Measurements from ENCODE around the gene P3H2.

P3H2 gene

GRCh38 chr3:189921770-189922169 lies 198.9 kb downstream of the P3H2 start:
- Mint-ChIP-seq H3K27me3 (peaks cover 1% of the 10 kb centered on the region), H3K4me1 (no peaks in the 10 kb centered on the region), H3K9me3 (no peaks in the 10 kb centered on the region), H3K27ac (ENCODE audit: low read depth) (no peak overlapping the region), H3K36me3 (ENCODE audit: insufficient read depth) (no peaks in the 10 kb centered on the region), H3K4me3 (no peak overlapping the region)
- no peak for ATAC-seq (replicated peaks; ENCODE audit: extremely low read depth, poor library complexity, severe bottlenecking)
- DNase-seq (ENCODE audit: low spot score in 2 of 2), result no peak

GRCh38 chr3:189914799-189915198 lies 205.9 kb downstream of the P3H2 start:
- Mint-ChIP-seq H3K4me1 (no peaks in the 10 kb centered on the region), H3K27ac (ENCODE audit: low read depth) (no peak overlapping the region), H3K9me3 (no peaks in the 10 kb centered on the region), H3K27me3 (peaks cover 17% of the 10 kb centered on the region), H3K36me3 (ENCODE audit: insufficient read depth) (no peaks in the 10 kb centered on the region), H3K4me3 (no peak overlapping the region)
- DNase-seq (ENCODE audit: low spot score in 2 of 2) (no peak), ATAC-seq (replicated peaks; ENCODE audit: extremely low read depth, poor library complexity, severe bottlenecking) (no peak)

GRCh38 chr3:189911001-189911400 lies 209.7 kb downstream of the P3H2 start:
- Mint-ChIP-seq H3K27me3 (peaks cover 32% of the 10 kb centered on the region), H3K4me3 (no peak overlapping the region), H3K36me3 (ENCODE audit: insufficient read depth) (no peaks in the 10 kb centered on the region), H3K9me3 (no peaks in the 10 kb centered on the region), H3K4me1 (no peaks in the 10 kb centered on the region), H3K27ac (ENCODE audit: low read depth) (no peak overlapping the region)
- ATAC-seq (replicated peaks; ENCODE audit: extremely low read depth, poor library complexity, severe bottlenecking) (no peak), DNase-seq (ENCODE audit: low spot score in 2 of 2) (no peak)

GRCh38 chr3:189909573-189909972 lies 211.1 kb downstream of the P3H2 start:
- Mint-ChIP-seq H3K27ac (ENCODE audit: low read depth) (no peak overlapping the region), H3K9me3 (no peaks in the 10 kb centered on the region), H3K4me1 (no peaks in the 10 kb centered on the region), H3K36me3 (ENCODE audit: insufficient read depth) (no peaks in the 10 kb centered on the region), H3K4me3 (no peak overlapping the region), H3K27me3 (peaks cover 22% of the 10 kb centered on the region)
- ATAC-seq (replicated peaks; ENCODE audit: extremely low read depth, poor library complexity, severe bottlenecking), result no peak
- no peak for DNase-seq (ENCODE audit: low spot score in 2 of 2)

GRCh38 chr3:189909139-189909538 lies 211.6 kb downstream of the P3H2 start:
- no peak overlapping the region for H3K27ac Mint-ChIP-seq (ENCODE audit: low read depth)
- no peaks in the 10 kb centered on the region for H3K36me3 Mint-ChIP-seq (ENCODE audit: insufficient read depth)
- H3K27me3 Mint-ChIP-seq, result peaks cover 22% of the 10 kb centered on the region
- H3K9me3 Mint-ChIP-seq, result no peaks in the 10 kb centered on the region
- no peak overlapping the region for H3K4me3 Mint-ChIP-seq
- DNase-seq (ENCODE audit: low spot score in 2 of 2) (no peak), ATAC-seq (replicated peaks; ENCODE audit: extremely low read depth, poor library complexity, severe bottlenecking) (no peak)
- no peaks in the 10 kb centered on the region for H3K4me1 Mint-ChIP-seq

GRCh38 chr3:189908646-189909045 lies 212.1 kb downstream of the P3H2 start:
- DNase-seq (ENCODE audit: low spot score in 2 of 2), result no peak
- Mint-ChIP-seq H3K27me3 (peaks cover 22% of the 10 kb centered on the region), H3K36me3 (ENCODE audit: insufficient read depth) (no peaks in the 10 kb centered on the region), H3K9me3 (no peaks in the 10 kb centered on the region), H3K4me1 (no peaks in the 10 kb centered on the region), H3K4me3 (no peak overlapping the region), H3K27ac (ENCODE audit: low read depth) (no peak overlapping the region)
- ATAC-seq (replicated peaks; ENCODE audit: extremely low read depth, poor library complexity, severe bottlenecking), result no peak

GRCh38 chr3:189907803-189908202 lies 212.9 kb downstream of the P3H2 start:
- H3K36me3 Mint-ChIP-seq (ENCODE audit: insufficient read depth), result no peaks in the 10 kb centered on the region
- no peaks in the 10 kb centered on the region for H3K9me3 Mint-ChIP-seq
- peaks cover 22% of the 10 kb centered on the region for H3K27me3 Mint-ChIP-seq
- DNase-seq (ENCODE audit: low spot score in 2 of 2) (no peak), ATAC-seq (replicated peaks; ENCODE audit: extremely low read depth, poor library complexity, severe bottlenecking) (no peak)
- H3K27ac Mint-ChIP-seq (ENCODE audit: low read depth), result no peak overlapping the region
- H3K4me3 Mint-ChIP-seq, result no peak overlapping the region
- no peaks in the 10 kb centered on the region for H3K4me1 Mint-ChIP-seq
